Activated effector memory CD4-positive, alpha-beta T cell treated with anti-CD3 and anti-CD28 coated beads, Interleukin-2, amount 50 U/mL, for 16 hours (primary cell): ENCODE measurements around the gene STK32B.

Experiments
- DNase-seq: peaks from one replicate; pipeline ENCODE4 v3.0.0-alpha.2; 2020

Gene STK32B

GRCh38 chr4:5368426-5368825 is 317.1 kb downstream of the STK32B start:
- no peak for DNase-seq

GRCh38 chr4:5370286-5370685 is 319.0 kb downstream of the STK32B start:
- no peak for DNase-seq

GRCh38 chr4:5371415-5372190 is 320.3 kb downstream of the STK32B start:
- no peak for DNase-seq

DNA sequence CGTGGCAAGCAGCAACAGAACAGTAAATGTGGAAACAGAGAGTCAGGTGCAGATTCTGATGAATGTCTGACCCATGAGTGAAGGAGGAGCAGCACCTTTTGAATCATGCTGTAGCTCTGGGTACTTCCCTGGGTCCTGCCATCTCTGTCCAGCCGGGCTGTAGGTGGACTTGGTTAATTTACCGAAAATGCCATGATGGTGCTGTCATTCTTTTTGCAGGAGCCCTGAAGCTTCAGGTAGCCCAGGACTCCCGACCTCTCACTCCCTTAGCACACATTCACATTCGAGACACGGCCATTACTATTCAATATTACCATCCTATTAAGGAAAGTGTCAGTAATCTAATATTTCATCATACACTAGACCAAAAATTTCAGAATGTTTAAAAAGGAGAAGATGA is 320.9 kb downstream of the STK32B start:
- no peak for DNase-seq

- DNase-seq, result no peak
These were observed 322.0 kb downstream of the STK32B start for GRCh38 chr4:5373327-5373726.

GRCh38 chr4:5374592-5374991 is 323.3 kb downstream of the STK32B start:
- no peak for DNase-seq

GRCh38 chr4:5374994-5375393 is 323.7 kb downstream of the STK32B start:
- no peak for DNase-seq

- DNase-seq, result no peak
These were observed 324.7 kb downstream of the STK32B start for GRCh38 chr4:5376015-5376414.

DNA sequence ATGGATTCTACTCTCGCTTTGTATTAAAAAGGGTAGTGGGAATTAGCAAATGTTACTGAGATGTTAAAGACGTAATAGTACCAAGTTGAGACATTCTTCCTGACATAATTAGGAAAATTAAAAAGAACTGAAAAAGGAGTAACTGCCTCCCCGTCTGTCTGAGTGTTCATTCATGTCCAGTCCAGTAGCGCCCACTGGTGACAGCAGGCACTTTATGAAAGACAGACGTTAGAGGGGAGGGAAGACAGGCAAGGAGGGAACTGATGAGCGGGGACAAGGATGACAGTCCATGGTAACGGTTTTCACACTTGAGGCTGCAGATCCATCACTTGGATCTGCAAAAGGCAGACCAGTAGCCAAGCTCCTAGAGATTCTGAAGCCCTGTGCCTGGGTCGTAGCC is 326.7 kb downstream of the STK32B start:
- no peak for DNase-seq

DNA sequence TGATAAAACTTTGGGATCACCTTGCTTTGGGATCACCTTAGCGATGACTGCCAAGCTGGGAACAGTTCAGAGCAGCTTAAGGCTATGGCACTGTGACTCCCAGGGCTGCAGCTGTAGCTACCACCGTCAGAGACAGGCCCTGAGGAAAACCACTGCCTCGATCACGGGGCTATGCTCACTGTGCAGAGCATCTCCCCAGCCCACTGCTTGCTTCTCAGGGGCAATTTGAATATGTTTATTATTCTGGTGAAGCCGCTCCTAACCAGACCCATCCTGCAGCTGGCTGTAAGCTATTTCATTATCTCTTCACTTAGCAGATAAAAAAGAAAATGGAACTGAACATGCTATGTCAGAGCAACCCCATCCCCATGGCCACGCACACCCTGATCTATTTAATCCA is 328.6 kb downstream of the STK32B start:
- no peak for DNase-seq

DNA sequence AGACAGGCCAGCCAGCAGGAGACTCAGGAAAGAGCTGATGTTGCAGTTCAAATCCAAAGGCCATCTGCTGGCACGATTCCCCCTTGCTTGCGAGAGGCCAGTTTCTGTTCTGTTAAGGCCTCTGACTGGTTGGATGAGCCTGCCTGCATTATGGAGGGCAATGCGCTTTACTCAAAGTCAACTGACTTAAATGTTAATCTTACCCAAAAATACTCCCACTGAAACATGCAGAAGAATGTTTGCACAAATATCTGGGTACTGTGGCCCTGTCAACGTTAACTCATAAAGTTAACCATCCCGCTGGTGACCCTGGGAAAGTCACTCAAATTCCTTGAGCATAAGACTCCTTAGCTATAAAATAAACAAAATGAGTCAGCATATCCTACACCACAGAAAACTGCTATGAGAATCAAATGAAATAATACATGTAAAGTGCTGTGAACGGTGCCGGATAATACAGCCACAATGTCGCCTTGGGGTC is 330.7 kb downstream of the STK32B start:
- DNase-seq, result no peak

GRCh38 chr4:5383191-5383980 is 332.1 kb downstream of the STK32B start:
- no peak for DNase-seq

GRCh38 chr4:5385741-5386311 is 334.5 kb downstream of the STK32B start:
- DNase-seq, result no peak

DNA sequence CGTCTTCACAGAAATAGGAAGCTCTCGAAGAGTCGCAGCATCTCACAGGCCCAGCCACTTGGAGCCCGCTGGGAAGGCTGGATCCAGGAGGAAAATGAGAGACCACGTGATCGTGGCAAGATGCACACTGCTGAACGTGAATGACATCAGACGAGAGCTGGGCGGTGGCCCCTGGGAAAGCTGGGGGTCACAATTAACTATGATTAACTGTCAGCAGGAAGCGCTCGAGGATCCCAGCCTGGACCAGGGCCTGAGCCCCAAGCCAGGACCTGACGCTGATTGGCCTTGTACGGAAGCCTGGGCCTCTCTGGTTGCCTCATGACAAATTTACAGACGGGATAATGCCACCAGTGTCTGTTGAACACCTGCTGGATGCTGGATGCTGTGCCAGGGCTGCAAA is 335.6 kb downstream of the STK32B start:
- no peak for DNase-seq

DNA sequence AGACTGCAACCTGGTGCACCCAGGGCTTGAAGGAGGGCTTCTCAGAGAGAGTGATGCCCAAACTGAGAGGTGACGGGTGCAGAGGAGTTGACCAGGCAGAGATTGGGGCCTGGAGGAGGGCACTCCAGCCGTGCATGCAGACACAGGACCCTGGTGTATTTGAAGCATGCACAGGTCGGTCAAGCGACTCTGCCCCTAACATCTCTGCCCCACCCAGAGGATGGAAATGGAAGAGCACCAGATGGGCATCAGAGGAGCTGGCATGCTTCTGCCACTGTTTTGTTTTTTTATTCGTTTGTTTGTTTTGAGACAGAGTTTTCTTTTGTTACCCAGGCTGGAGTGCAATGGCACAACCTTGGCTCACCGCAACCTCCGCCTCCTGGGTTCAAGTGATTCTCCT is 336.2 kb downstream of the STK32B start:
- no peak for DNase-seq

- no peak for DNase-seq
These were observed 338.6 kb downstream of the STK32B start for GRCh38 chr4:5389756-5390310.

DNA sequence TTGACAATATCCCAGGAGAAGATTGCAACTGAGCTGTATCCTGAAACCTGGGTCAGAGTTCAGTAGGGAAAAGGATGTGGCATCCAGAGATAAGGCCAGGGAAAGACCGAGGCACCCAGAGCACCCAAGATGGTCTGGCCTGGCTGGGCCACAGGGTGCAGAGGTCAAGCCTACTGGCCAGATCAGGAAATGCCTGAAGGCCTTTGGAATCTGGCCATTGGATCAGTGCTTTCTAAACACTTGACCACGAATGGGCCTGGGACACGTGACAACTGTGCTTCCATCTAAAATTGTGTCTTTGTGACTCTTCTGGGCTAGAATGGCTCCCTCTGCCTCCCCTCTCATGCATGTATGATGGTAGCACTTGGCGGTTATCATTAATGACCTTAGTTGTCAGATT is 340.2 kb downstream of the STK32B start:
- no peak for DNase-seq

GRCh38 chr4:5393911-5394513 is 342.7 kb downstream of the STK32B start:
- DNase-seq, result no peak

- no peak for DNase-seq
These were observed 344.5 kb downstream of the STK32B start for GRCh38 chr4:5395781-5396180.

- no peak for DNase-seq
These were observed 346.8 kb downstream of the STK32B start for GRCh38 chr4:5398056-5398455.

DNA sequence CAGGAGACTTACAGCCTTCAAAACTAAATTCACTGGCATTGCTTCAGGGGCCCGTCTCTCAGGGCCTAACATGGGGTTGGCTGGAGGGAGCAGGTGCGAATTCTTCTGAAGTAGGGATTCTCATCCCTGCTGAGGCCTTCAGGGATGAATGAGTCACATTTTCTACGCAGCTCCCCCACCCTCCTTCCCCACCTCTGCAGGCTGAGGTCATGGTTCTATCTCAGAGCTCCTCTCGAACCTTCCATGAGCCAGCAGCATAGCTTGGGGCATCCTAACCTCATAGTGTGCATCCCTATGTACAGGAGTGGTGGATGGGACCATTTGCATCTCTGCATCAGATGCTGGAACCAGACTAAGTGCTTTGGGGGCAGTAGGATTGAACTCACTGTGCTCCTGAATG is 347.8 kb downstream of the STK32B start:
- no peak for DNase-seq

- no peak for DNase-seq
These were observed 348.6 kb downstream of the STK32B start for GRCh38 chr4:5399790-5400421.
